C4-2B (cell line): Measurements from ENCODE around the gene POLR1H.
A peak's percentile ranks its signal among the peaks of the same experiment; 100 is the strongest.
"Not testable (repeated sequence)": the region's sequence is repeated elsewhere in the genome, so short reads cannot be mapped to it uniquely, and the experiment has no call there.

Source experiments
- H3K27ac ChIP-seq: fragments of 450-650 bp; 2 replicates; pipeline ENCODE4 v1.5.1; 2017
- ZFX ChIP-seq: fragments of 450-650 bp; IDR thresholded peaks from 2 replicates; pipeline ENCODE4 v1.6.1; 2017
- TF ChIP-seq, protein P1 (sequence below): fragments of 450-650 bp; conservative IDR thresholded peaks from 2 replicates; pipeline ENCODE4 v1.5.1; 2017; ENCODE audit warnings: mild to moderate bottlenecking

The POLR1H gene

GRCh38 chr6:30031381-30031780 is 29.7 kb upstream of the POLR1H start:
- TF ChIP-seq, protein P1, sequence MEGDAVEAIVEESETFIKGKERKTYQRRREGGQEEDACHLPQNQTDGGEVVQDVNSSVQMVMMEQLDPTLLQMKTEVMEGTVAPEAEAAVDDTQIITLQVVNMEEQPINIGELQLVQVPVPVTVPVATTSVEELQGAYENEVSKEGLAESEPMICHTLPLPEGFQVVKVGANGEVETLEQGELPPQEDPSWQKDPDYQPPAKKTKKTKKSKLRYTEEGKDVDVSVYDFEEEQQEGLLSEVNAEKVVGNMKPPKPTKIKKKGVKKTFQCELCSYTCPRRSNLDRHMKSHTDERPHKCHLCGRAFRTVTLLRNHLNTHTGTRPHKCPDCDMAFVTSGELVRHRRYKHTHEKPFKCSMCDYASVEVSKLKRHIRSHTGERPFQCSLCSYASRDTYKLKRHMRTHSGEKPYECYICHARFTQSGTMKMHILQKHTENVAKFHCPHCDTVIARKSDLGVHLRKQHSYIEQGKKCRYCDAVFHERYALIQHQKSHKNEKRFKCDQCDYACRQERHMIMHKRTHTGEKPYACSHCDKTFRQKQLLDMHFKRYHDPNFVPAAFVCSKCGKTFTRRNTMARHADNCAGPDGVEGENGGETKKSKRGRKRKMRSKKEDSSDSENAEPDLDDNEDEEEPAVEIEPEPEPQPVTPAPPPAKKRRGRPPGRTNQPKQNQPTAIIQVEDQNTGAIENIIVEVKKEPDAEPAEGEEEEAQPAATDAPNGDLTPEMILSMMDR = no peak
- TF ChIP-seq ZFX = no peak
- no peak overlapping the region for H3K27ac ChIP-seq

DNA sequence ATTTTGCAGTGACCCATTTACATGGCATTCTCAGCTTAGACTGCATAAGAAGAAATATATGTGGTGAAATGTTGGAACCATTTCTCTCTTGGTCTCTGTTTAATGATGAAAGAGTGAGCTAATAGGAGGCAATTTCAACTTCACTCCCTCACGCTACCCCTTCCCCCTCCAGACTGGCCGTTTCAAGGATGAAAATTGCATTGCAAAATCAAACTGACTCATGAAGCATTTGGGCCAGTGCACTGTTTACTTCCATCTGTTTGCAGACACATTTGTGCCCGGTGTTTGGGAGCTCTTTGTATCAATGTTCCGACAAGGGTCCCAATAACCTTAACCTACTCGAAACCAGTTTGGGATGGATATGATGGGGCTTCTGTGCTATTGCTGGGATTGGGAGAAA is 27.6 kb upstream of the POLR1H start:
- not testable (repeated sequence) for H3K27ac ChIP-seq

GRCh38 chr6:30035784-30036183 is 25.3 kb upstream of the POLR1H start:
- no peak overlapping the region for H3K27ac ChIP-seq
- no peak for TF ChIP-seq ZFX
- TF ChIP-seq, protein P1 = no peak

GRCh38 chr6:30037182-30037788 is 23.8 kb upstream of the POLR1H start:
- TF ChIP-seq, protein P1 = peak; percentile 74
- no peak for TF ChIP-seq ZFX
- no peak overlapping the region for H3K27ac ChIP-seq

GRCh38 chr6:30041221-30041620 is 19.8 kb upstream of the POLR1H start:
- TF ChIP-seq, protein P1 = no peak
- TF ChIP-seq ZFX = no peak
- H3K27ac ChIP-seq = no peak overlapping the region

GRCh38 chr6:30041821-30042220 is 19.2 kb upstream of the POLR1H start:
- H3K27ac ChIP-seq = no peak overlapping the region
- TF ChIP-seq, protein P1 = no peak
- no peak for TF ChIP-seq ZFX

GRCh38 chr6:30042476-30042875 is 18.6 kb upstream of the POLR1H start:
- no peak for TF ChIP-seq ZFX
- TF ChIP-seq, protein P1 = no peak
- no peak overlapping the region for H3K27ac ChIP-seq

DNA sequence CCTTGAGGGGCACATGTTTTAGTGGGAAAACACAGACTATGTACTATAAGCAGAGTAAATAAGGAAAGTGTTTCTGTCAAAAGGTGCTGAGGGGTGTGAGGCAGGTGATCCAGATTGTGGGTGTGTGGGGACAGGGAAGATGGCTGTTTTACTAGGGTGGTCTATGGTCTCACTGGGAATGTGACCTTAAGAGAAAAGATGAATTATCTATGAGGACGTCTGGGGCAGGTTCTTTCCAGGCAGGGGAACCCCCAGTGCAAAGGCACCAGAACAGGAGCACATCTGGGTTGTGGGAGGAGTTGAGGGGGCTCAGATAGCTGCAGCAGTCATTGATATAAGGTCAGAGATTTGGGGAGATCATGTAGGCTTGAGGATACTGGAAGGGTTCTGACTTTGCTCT is 18.2 kb upstream of the POLR1H start:
- TF ChIP-seq, protein P1 = no peak
- no peak for TF ChIP-seq ZFX
- H3K27ac ChIP-seq = no peak overlapping the region
